ENCODE measurements around the gene LIN52.

LIN52 gene

DNA sequence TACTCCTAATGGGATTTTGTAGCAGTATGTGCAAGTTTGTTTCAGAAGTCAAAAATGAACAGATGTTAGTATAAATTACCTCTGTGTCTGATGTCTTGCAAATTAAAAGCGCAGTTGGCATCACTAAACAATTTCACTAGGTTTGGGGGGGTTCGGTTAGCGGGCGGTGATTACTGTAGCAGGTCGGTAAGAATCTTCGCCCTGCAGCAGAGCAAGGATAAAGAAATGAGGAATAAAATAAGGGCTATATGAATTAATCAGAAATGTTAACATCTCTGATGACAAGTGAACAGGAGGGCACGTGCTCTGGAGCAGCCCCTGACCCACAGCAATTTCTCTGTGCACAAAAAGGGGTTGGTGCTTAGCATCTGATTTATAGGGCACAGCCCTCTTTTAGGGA, 110.9 kb downstream of the LIN52 start:
- no peak overlapping the region for H3K27ac ChIP-seq
- no peak for TF ChIP-seq CTCF (conservative IDR thresholded peaks at IDR 0.05)

- no peak for TF ChIP-seq CTCF (conservative IDR thresholded peaks at IDR 0.05)
Measured at GRCh38 chr14:74198441-74199234, 113.9 kb downstream of the LIN52 start.

DNA sequence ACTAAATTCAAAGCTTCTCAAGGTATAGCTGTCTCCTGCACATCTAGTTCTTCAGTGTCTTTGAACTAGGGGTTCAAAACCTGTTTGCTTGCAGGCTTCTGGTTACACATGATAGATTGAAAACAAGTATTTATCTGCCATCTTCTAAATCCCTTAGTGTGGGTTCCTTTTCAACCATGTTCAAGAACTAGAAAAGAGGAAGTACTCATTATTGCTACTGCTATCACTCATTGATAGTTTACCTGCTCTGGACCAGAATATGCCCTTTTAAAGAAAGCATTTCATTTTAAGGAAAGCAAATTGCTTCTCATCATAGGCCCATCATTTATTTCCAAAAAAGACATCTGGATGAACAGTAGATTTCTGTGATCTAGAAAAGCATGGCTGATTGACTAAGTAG, 117.4 kb downstream of the LIN52 start:
- H3K27ac ChIP-seq, result no peak overlapping the region
- no peak for TF ChIP-seq CTCF (conservative IDR thresholded peaks at IDR 0.05)

More at GRCh38 chr14:74198441-74199234, 113.9 kb downstream of the LIN52 start:
- no peak overlapping the region for H3K27ac ChIP-seq

- TF ChIP-seq CTCF (conservative IDR thresholded peaks at IDR 0.05), result no peak
- H3K27ac ChIP-seq, result no peak overlapping the region
Measured at GRCh38 chr14:74203639-74204038, 118.9 kb downstream of the LIN52 start.

GRCh38 chr14:74204491-74204890, 119.7 kb downstream of the LIN52 start:
- TF ChIP-seq CTCF (conservative IDR thresholded peaks at IDR 0.05), result no peak
- no peak overlapping the region for H3K27ac ChIP-seq

- TF ChIP-seq CTCF (conservative IDR thresholded peaks at IDR 0.05), result no peak
- no peak overlapping the region for H3K27ac ChIP-seq
Measured at GRCh38 chr14:74205882-74206281, 121.1 kb downstream of the LIN52 start.

DNA sequence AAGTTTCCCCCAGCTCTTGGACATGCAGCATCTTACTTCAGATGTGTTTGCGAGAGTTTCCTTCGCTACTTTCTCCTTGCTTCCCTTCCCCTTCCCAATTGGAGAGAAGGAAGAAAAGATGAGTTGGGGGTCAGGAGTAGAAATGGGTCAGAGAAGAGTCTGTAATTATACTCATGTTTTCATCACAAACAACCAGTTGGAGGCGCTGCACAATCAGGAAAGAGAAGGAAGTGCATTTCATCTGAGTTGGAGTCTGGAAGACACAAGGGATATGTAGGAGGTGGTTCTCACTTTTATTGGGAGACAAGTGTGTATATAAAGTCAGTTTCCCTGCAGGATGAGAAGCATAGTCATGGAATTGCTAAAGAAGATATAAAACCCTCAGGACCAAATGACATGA, 123.2 kb downstream of the LIN52 start:
- no peak overlapping the region for H3K27ac ChIP-seq
- 0 out of 2 replicates have a peak, but pooled peaks have one; percentile 5 for TF ChIP-seq CTCF (conservative IDR thresholded peaks at IDR 0.05)

All from VCaP (cell line).